Globus pallidus (tissue), 1 donor: Measurements from ENCODE around the gene INHA.

Source experiments
- DNase-seq: peaks from one replicate; pipeline ENCODE4 v3.0.0-alpha.2; 2015; ENCODE audit warnings: low spot score

INHA gene

GRCh38 chr2:219572237-219573001 is at the start of gene INHA:
TSS of gene INHA (plus strand) at chr2:219572310. CDS start at chr2:219572375, 65 bp downstream.
- DNase-seq, result no peak

- DNase-seq, result no peak
Measured at GRCh38 chr2:219523031-219523671, 49.0 kb upstream of the INHA start.

- no peak for DNase-seq
Measured at GRCh38 chr2:219524817-219525216, 47.3 kb upstream of the INHA start.

- DNase-seq, result no peak
Measured at GRCh38 chr2:219525533-219526232, 46.4 kb upstream of the INHA start.

GRCh38 chr2:219526320-219527075 is 45.6 kb upstream of the INHA start:
- DNase-seq, result no peak

GRCh38 chr2:219527076-219527394 is 45.1 kb upstream of the INHA start:
- DNase-seq, result no peak

GRCh38 chr2:219527472-219527871 is 44.6 kb upstream of the INHA start:
- DNase-seq, result no peak

GRCh38 chr2:219530048-219530963 is 41.8 kb upstream of the INHA start:
- peak; percentile 82 for DNase-seq

GRCh38 chr2:219531639-219532377 is 40.3 kb upstream of the INHA start:
- no peak for DNase-seq

GRCh38 chr2:219532378-219532649 is 39.8 kb upstream of the INHA start:
- DNase-seq, result no peak

- DNase-seq, result no peak
Measured at GRCh38 chr2:219533930-219534661, 38.0 kb upstream of the INHA start.

GRCh38 chr2:219536425-219536824 is 35.7 kb upstream of the INHA start:
- DNase-seq, result no peak

- no peak for DNase-seq
Measured at GRCh38 chr2:219536967-219537366, 35.1 kb upstream of the INHA start.

- DNase-seq, result no peak
Measured at GRCh38 chr2:219537657-219538488, 34.2 kb upstream of the INHA start.

- DNase-seq, result no peak
Measured at GRCh38 chr2:219538504-219538951, 33.6 kb upstream of the INHA start.

GRCh38 chr2:219538956-219539788 is 32.9 kb upstream of the INHA start:
- no peak for DNase-seq

- DNase-seq, result no peak
Measured at GRCh38 chr2:219539926-219540678, 32.0 kb upstream of the INHA start.
